ENCODE measurements around the gene KCNC2.

GRCh38 chr12:75227132-75227531 is 17.5 kb upstream of the KCNC2 start:
- TF ChIP-seq CTCF (IDR thresholded peaks at IDR 0.05; ENCODE audit: low read depth, low read length, poor library complexity, severe bottlenecking) = no peak
- no peak for TF ChIP-seq EZH2phosphoT487 (IDR thresholded peaks at IDR 0.05; ENCODE audit: borderline replicate concordance, low read length)
